Trophoblast cell (in vitro differentiated cells and primary cell): Measurements from ENCODE around the gene CPXM2.

Experiments
- DNase-seq, 2 donors: peaks; one replicate each; pipeline ENCODE4 v3.0.0-alpha.2; 2016
- H2AFZ ChIP-seq: 2 replicates; pipeline ENCODE4 v1.6.1; 2013; ENCODE audit warnings: low read length, moderate library complexity, mild to moderate bottlenecking; ENCODE audit not compliant: insufficient read depth, poor library complexity
- H2AK5ac ChIP-seq: 2 replicates; pipeline ENCODE4 v1.6.1; 2013; ENCODE audit warnings: mild to moderate bottlenecking, low read length
- H2BK120ac ChIP-seq: 2 replicates; pipeline ENCODE4 v1.6.1; 2013; ENCODE audit warnings: low read length, mild to moderate bottlenecking, moderate library complexity; ENCODE audit not compliant: insufficient read depth, poor library complexity
- H2BK12ac ChIP-seq: 2 replicates; pipeline ENCODE4 v1.6.1; 2013; ENCODE audit warnings: mild to moderate bottlenecking, low read length, moderate library complexity
- H2BK5ac ChIP-seq: 2 replicates; pipeline ENCODE4 v1.6.1; 2013; ENCODE audit warnings: low read length, low read depth, moderate library complexity, mild to moderate bottlenecking; ENCODE audit not compliant: poor library complexity
- H3K14ac ChIP-seq: 2 replicates; pipeline ENCODE4 v1.6.1; 2013; ENCODE audit warnings: mild to moderate bottlenecking, low read length
- H3K18ac ChIP-seq: 2 replicates; pipeline ENCODE4 v1.6.1; 2013; ENCODE audit warnings: mild to moderate bottlenecking, low read length
- H3K23ac ChIP-seq: 2 replicates; pipeline ENCODE4 v1.6.1; 2013; ENCODE audit warnings: low read length
- H3K27ac ChIP-seq: 2 replicates; pipeline ENCODE4 v1.5.1; 2013; ENCODE audit warnings: low read depth, mild to moderate bottlenecking, inconsistent platforms, low read length, moderate library complexity
- H3K27me3 ChIP-seq: 2 replicates; pipeline ENCODE4 v1.6.1; 2013; ENCODE audit warnings: inconsistent platforms, mild to moderate bottlenecking, low read length, moderate library complexity; ENCODE audit not compliant: insufficient read depth
- H3K36me3 ChIP-seq, 2 experiments: 1 replicate in 1 of 2; 2 replicates in 1 of 2; pipeline ENCODE4 v1.6.1; 2013; ENCODE audit warnings: low read length in 2 of 2, mild to moderate bottlenecking in 2 of 2, moderate library complexity in 1 of 2; ENCODE audit not compliant: insufficient read depth in 2 of 2, control insufficient read depth in 1 of 2
- H3K4ac ChIP-seq: 2 replicates; pipeline ENCODE4 v1.6.1; 2013; ENCODE audit warnings: low read depth, mild to moderate bottlenecking, low read length, moderate library complexity
- H3K4me1 ChIP-seq, 2 experiments: 1 replicate in 1 of 2; 2 replicates in 1 of 2; pipeline ENCODE4 v1.6.1; 2013; ENCODE audit warnings: low read length in 2 of 2, mild to moderate bottlenecking in 2 of 2, moderate library complexity in 1 of 2; ENCODE audit not compliant: insufficient read depth in 2 of 2, control insufficient read depth in 1 of 2
- H3K4me2 ChIP-seq: 2 replicates; pipeline ENCODE4 v1.6.1; 2013; ENCODE audit warnings: inconsistent platforms, mild to moderate bottlenecking, low read length, moderate library complexity
- H3K4me3 ChIP-seq: 2 replicates; pipeline ENCODE4 v1.5.1; 2013; ENCODE audit warnings: mild to moderate bottlenecking, low read depth, low read length, inconsistent platforms
- H3K79me1 ChIP-seq: one replicate; pipeline ENCODE4 v1.6.1; 2013; ENCODE audit warnings: low read length
- H3K79me2 ChIP-seq: 2 replicates; pipeline ENCODE4 v1.6.1; 2013; ENCODE audit warnings: low read length, mild to moderate bottlenecking; ENCODE audit not compliant: control insufficient read depth, insufficient read depth, poor library complexity
- H3K9ac ChIP-seq: 2 replicates; pipeline ENCODE4 v1.6.1; 2013; ENCODE audit warnings: mild to moderate bottlenecking, low read length
- H3K9me3 ChIP-seq: 2 replicates; pipeline ENCODE4 v1.6.1; 2013; ENCODE audit warnings: low read depth, mild to moderate bottlenecking, control low read depth, inconsistent platforms, low read length; ENCODE audit not compliant: insufficient read depth
- H4K12ac ChIP-seq: 2 replicates; pipeline ENCODE4 v1.6.1; 2013; ENCODE audit warnings: low read depth, mild to moderate bottlenecking, low read length, moderate library complexity
- H4K8ac ChIP-seq: 2 replicates; pipeline ENCODE4 v1.6.1; 2013; ENCODE audit warnings: low read depth, mild to moderate bottlenecking, low read length, moderate library complexity
- H4K91ac ChIP-seq: one replicate; pipeline ENCODE4 v1.6.1; 2013; ENCODE audit warnings: low read depth, mild to moderate bottlenecking, low read length, moderate library complexity
- WGBS: extraction: QIAGEN DNeasy Blood & Tissue Kit; methylation state at CpG from one replicate; pipeline ENCODE4 v1.1.7; 2013; ENCODE audit warnings: missing lambda C conversion rate; ENCODE audit not compliant: insufficient read length, insufficient coverage; ENCODE audit errors: extremely low coverage; 5-methylcytosine and 5-hydroxymethylcytosine counted together

CPXM2 gene

GRCh38 chr10:123883673-123884320, 7.8 kb downstream of the CPXM2 start:
- Histone ChIP-seq H4K91ac (peak overlapping the region; percentile 26), H3K9me3 (peaks cover 2% of the 10 kb centered on the region), H3K14ac (peak overlapping the region; percentile 30), H4K12ac (no peak overlapping the region), H3K23ac (no peak overlapping the region), H3K4ac (no peak overlapping the region), H3K4me2 (peak overlapping the region; percentile 49), H2AK5ac (no peak overlapping the region), H3K9ac (no peak overlapping the region), H3K18ac (no peak overlapping the region), H2BK5ac (no peak overlapping the region), H3K4me1 (peaks cover 17 to 19% of the 10 kb centered on the region in 2 experiments), H3K36me3 (no peaks in the 10 kb centered on the region), H3K79me1 (peaks cover 6% of the 10 kb centered on the region), H2BK12ac (peak overlapping the region; percentile 72), H2BK120ac (peak overlapping the region; percentile 65), H3K27ac (no peak overlapping the region), H2AFZ (no peak overlapping the region), H3K27me3 (no peaks in the 10 kb centered on the region), H4K8ac (peak overlapping the region; percentile 22), H3K4me3 (no peak overlapping the region), H3K79me2 (no peaks in the 10 kb centered on the region)
- peak; percentile 48 to 64 for DNase-seq
- no CpG with 5 or more reads among the region's 5 CpGs for WGBS

- Histone ChIP-seq H3K9me3 (peaks cover 2% of the 10 kb centered on the region), H3K79me1 (peaks cover 6% of the 10 kb centered on the region), H2AFZ (no peak overlapping the region), H2AK5ac (peak overlapping the region; percentile 28), H3K14ac (peak overlapping the region; percentile 10), H3K4me1 (peaks cover 17 to 19% of the 10 kb centered on the region in 2 experiments), H3K9ac (no peak overlapping the region), H3K4ac (no peak overlapping the region), H2BK12ac (peak overlapping the region; percentile 23), H4K12ac (no peak overlapping the region), H2BK5ac (no peak overlapping the region), H3K18ac (no peak overlapping the region), H3K23ac (no peak overlapping the region), H4K8ac (no peak overlapping the region), H3K27me3 (no peaks in the 10 kb centered on the region), H4K91ac (no peak overlapping the region), H3K4me2 (no peak overlapping the region), H3K27ac (no peak overlapping the region), H2BK120ac (no peak overlapping the region), H3K4me3 (no peak overlapping the region), H3K79me2 (no peaks in the 10 kb centered on the region), H3K36me3 (no peaks in the 10 kb centered on the region)
- no CpG with 5 or more reads among the region's 10 CpGs for WGBS
- DNase-seq = peak in 1 of 2 donors; percentile 28
Observed at GRCh38 chr10:123882681-123883445, 8.7 kb downstream of the CPXM2 start.

- no peak overlapping the region for H3K18ac ChIP-seq
- no peak overlapping the region for H3K27ac ChIP-seq
- no peak overlapping the region for H3K9ac ChIP-seq
- no peak for DNase-seq
- no peak overlapping the region for H3K4me2 ChIP-seq
- H4K12ac ChIP-seq = no peak overlapping the region
- H3K14ac ChIP-seq = no peak overlapping the region
- no peaks in the 10 kb centered on the region for H3K27me3 ChIP-seq
- H4K8ac ChIP-seq = no peak overlapping the region
- no peak overlapping the region for H2AFZ ChIP-seq
- no peak overlapping the region for H2AK5ac ChIP-seq
- no peak overlapping the region for H3K23ac ChIP-seq
- H2BK120ac ChIP-seq = no peak overlapping the region
- no peak overlapping the region for H2BK12ac ChIP-seq
- H4K91ac ChIP-seq = no peak overlapping the region
- H3K79me2 ChIP-seq = no peaks in the 10 kb centered on the region
- no peaks in the 10 kb centered on the region for H3K36me3 ChIP-seq
- no peak overlapping the region for H2BK5ac ChIP-seq
- H3K9me3 ChIP-seq = peaks cover 2% of the 10 kb centered on the region
- H3K79me1 ChIP-seq = peaks cover 6% of the 10 kb centered on the region
- H3K4me1 ChIP-seq = peaks cover 17 to 19% of the 10 kb centered on the region in 2 experiments
- H3K4me3 ChIP-seq = no peak overlapping the region
- no CpG with 5 or more reads among the region's 4 CpGs for WGBS
- H3K4ac ChIP-seq = no peak overlapping the region
Observed at GRCh38 chr10:123882177-123882576, 9.4 kb downstream of the CPXM2 start.

GRCh38 chr10:123879606-123880257, 11.9 kb downstream of the CPXM2 start:
- Histone ChIP-seq H3K9me3 (no peaks in the 10 kb centered on the region), H4K12ac (no peak overlapping the region), H2BK5ac (no peak overlapping the region), H2BK120ac (no peak overlapping the region), H4K8ac (no peak overlapping the region), H3K4me1 (peaks cover 12 to 13% of the 10 kb centered on the region in 2 experiments), H3K14ac (no peak overlapping the region), H3K27me3 (no peaks in the 10 kb centered on the region), H3K36me3 (no peaks in the 10 kb centered on the region), H3K9ac (no peak overlapping the region), H3K27ac (no peak overlapping the region), H3K23ac (no peak overlapping the region), H3K4me3 (no peak overlapping the region), H3K18ac (no peak overlapping the region), H3K79me2 (no peaks in the 10 kb centered on the region), H3K4me2 (no peak overlapping the region), H3K4ac (no peak overlapping the region), H2AFZ (no peak overlapping the region), H4K91ac (no peak overlapping the region), H2BK12ac (no peak overlapping the region), H2AK5ac (no peak overlapping the region), H3K79me1 (peaks cover 6% of the 10 kb centered on the region)
- WGBS = no CpG with 5 or more reads among the region's 10 CpGs
- DNase-seq = peak in 1 of 2 donors; percentile 41
